RPMI8226 (cell line): ENCODE data around the gene RGS10.
"Not testable (repeated sequence)": the region's sequence is repeated elsewhere in the genome, so short reads cannot be mapped to it uniquely, and the experiment has no call there.

ENCODE experiments used
- DNase-seq: peaks from one replicate; pipeline ENCODE4 v3.0.0-alpha.2; 2015

RGS10 gene

GRCh38 chr10:119466655-119467054 lies 75.9 kb downstream of the RGS10 start:
- no peak for DNase-seq

- no peak for DNase-seq
Measured at GRCh38 chr10:119466076-119466475, 76.4 kb downstream of the RGS10 start.

GRCh38 chr10:119465085-119465484 lies 77.4 kb downstream of the RGS10 start:
- DNase-seq: no peak

- DNase-seq: not testable (repeated sequence)
Measured at GRCh38 chr10:119463195-119463594, 79.3 kb downstream of the RGS10 start.

GRCh38 chr10:119462773-119463172 lies 79.7 kb downstream of the RGS10 start:
- DNase-seq: no peak

GRCh38 chr10:119461923-119462322 lies 80.6 kb downstream of the RGS10 start:
- no peak for DNase-seq

- no peak for DNase-seq
Measured at GRCh38 chr10:119461380-119461779, 81.1 kb downstream of the RGS10 start.

GRCh38 chr10:119460369-119461195 lies 81.9 kb downstream of the RGS10 start:
- no peak for DNase-seq

GRCh38 chr10:119459681-119460340 lies 82.7 kb downstream of the RGS10 start:
- DNase-seq: no peak

GRCh38 chr10:119457966-119458766 lies 84.4 kb downstream of the RGS10 start:
- DNase-seq: no peak

GRCh38 chr10:119456435-119456810 lies 86.1 kb downstream of the RGS10 start:
- no peak for DNase-seq

GRCh38 chr10:119455609-119456434 lies 86.7 kb downstream of the RGS10 start:
- DNase-seq: no peak

- no peak for DNase-seq
Measured at GRCh38 chr10:119454990-119455389, 87.5 kb downstream of the RGS10 start.

- no peak for DNase-seq
Measured at GRCh38 chr10:119454316-119454715, 88.2 kb downstream of the RGS10 start.

GRCh38 chr10:119453313-119453712 lies 89.2 kb downstream of the RGS10 start:
- DNase-seq: no peak

- no peak for DNase-seq
Measured at GRCh38 chr10:119452396-119452795, 90.1 kb downstream of the RGS10 start.

- DNase-seq: no peak
Measured at GRCh38 chr10:119451300-119451896, 91.1 kb downstream of the RGS10 start.

- no peak for DNase-seq
Measured at GRCh38 chr10:119450606-119451299, 91.8 kb downstream of the RGS10 start.
